Esophagus (tissue), 2 donors: ENCODE results near the gene ABHD12. TPM values are rescaled to one million over a fixed set of nuclear protein-coding genes. Genes with fewer than 3 reads are reported as not detected.
"Not testable (repeated sequence)": the region's sequence is repeated elsewhere in the genome, so short reads cannot be mapped to it uniquely, and the experiment has no call there.

Experiments
- H3K27ac ChIP-seq, 2 donors: one replicate each; pipeline ENCODE4 v1.5.1; 2013; ENCODE audit warnings: low read depth in 2 of 2, mild to moderate bottlenecking in 2 of 2, inconsistent platforms in 1 of 2, low read length in 1 of 2, moderate library complexity in 1 of 2
- H3K27me3 ChIP-seq, 2 donors: one replicate each; pipeline ENCODE4 v1.6.1; 2013; ENCODE audit warnings: low read length in 2 of 2, control low read depth in 1 of 2, mild to moderate bottlenecking in 1 of 2; ENCODE audit not compliant: insufficient read depth in 2 of 2, control insufficient read depth in 1 of 2
- H3K36me3 ChIP-seq, 2 donors: one replicate each; pipeline ENCODE4 v1.6.1; 2013; ENCODE audit warnings: low read length in 1 of 2; ENCODE audit not compliant: control insufficient read depth in 2 of 2, insufficient read depth in 2 of 2
- H3K4me1 ChIP-seq, 2 donors: one replicate each; pipeline ENCODE4 v1.6.1; 2013; ENCODE audit warnings: low read length in 1 of 2; ENCODE audit not compliant: control insufficient read depth in 2 of 2, insufficient read depth in 2 of 2
- H3K4me3 ChIP-seq, 2 donors: one replicate each; pipeline ENCODE4 v1.5.1; 2013; ENCODE audit warnings: low read length in 2 of 2, mild to moderate bottlenecking in 2 of 2, low read depth in 1 of 2, moderate library complexity in 1 of 2
- H3K9me3 ChIP-seq, 2 donors: one replicate each; pipeline ENCODE4 v1.6.1; 2013; ENCODE audit warnings: mild to moderate bottlenecking in 2 of 2, low read depth in 1 of 2, low read length in 1 of 2, moderate library complexity in 1 of 2; ENCODE audit not compliant: control insufficient read depth in 2 of 2, insufficient read depth in 1 of 2
- whole genome bisulfite sequencing, 2 donors: extraction: QIAGEN DNeasy Blood & Tissue Kit; methylation state at CpG; one replicate each; pipeline ENCODE4 v1.1.7; 2013; 5-methylcytosine and 5-hydroxymethylcytosine counted together
- polyA plus RNA-seq, 2 donors: library from polyadenylated mRNA; stranded (reverse); fragments of 200-250 nt; gene quantifications; one replicate each; pipeline ENCODE4 v1.2.3, GENCODE V29; 2013
- donor health status: healthy with polysubstance abuse.
- donor health status: Bipolar disorder and iron deficiency.

The ABHD12 gene
- polyA plus RNA-seq, 2 donors, result 36.9 to 42.3 TPM

DNA sequence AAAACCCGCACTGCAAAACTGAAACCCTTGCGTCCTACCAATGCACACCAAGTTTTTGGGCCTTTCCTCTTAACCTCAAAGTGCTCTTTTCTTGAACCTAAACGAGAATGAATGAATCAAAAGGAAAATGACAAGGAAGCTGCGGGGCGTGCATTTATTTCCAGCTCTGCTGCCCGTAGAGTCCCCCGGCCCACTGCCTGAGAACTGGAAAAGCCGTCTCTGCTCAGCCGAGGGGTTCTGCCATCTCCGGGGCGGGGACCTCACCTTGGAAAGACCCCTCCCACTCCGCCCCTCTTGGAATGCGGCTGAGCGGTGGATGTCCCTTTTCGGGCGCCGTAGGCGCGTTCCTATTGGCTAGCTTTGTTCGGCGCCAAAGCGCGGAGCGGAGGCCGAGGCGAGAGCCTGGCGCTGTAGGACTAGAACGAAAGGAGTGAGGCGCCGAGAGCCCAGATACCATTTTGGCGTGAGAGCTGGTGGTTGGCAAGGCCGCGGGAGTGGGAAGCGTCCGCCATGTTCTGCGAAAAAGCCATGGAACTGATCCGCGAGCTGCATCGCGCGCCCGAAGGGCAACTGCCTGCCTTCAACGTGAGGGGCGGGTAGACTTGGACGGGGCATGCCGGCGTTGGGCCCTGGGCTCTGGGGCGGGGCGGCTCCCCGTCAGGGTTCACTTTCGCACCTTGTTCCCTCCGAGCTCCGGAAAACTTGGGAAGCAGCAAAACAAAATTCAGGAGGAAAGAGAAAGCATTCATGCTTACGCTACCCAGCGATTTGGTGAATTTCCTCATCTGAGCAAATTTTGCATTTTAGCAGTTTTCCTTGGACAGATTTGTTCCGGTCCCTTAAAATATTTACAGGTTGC is 16.9 kb upstream of the ABHD12 start, which contains the start of gene GINS1:
GINS1 (plus strand) TSS at position 363 of the 859 bp plus-strand sequence; CDS start at position 511, 148 bp downstream.
- 1 to 2% methylated on average over 56 of the region's 56 CpGs for WGBS, 2 donors
- H3K9me3 ChIP-seq, result peaks cover 2 to 7% of the 10 kb centered on the region in 2 donors
- no peaks in the 10 kb centered on the region for H3K27me3 ChIP-seq
- peak within 1 kb of the TSS; percentile 62 to 72 for H3K4me3 ChIP-seq
- peaks cover 0 to 1% of the 10 kb centered on the region in 2 donors for H3K4me1 ChIP-seq
- no peaks in the 10 kb centered on the region for H3K36me3 ChIP-seq
- H3K27ac ChIP-seq, result peak within 1 kb of the TSS; percentile 50 to 62

DNA sequence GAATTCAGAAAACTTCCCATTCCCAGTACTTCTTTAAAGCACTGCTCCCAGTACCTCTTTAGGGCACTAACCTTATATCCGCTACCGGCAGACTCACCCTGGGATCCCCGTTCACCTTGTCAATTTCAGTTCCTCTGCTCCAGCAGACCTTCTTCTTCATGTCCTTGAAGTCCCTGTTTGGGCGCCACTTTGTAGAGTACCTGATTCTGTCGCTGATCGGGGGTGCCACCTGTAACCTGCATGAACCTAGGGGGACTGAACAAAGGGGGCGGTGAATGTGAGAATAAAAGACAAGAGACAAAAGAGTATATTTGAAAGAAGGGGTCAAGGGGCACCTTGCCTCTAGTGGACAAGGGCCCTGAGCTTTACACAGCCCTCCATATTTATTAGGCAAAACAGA is 11.9 kb upstream of the ABHD12 start:
- Histone ChIP-seq H3K36me3 (no peaks in the 10 kb centered on the region), H3K9me3 (peaks cover 2 to 8% of the 10 kb centered on the region in 2 donors), H3K4me1 (no peaks in the 10 kb centered on the region), H3K4me3 (no peak overlapping the region), H3K27me3 (no peaks in the 10 kb centered on the region), H3K27ac (no peak overlapping the region)
- WGBS, 2 donors, result 95 to 97% methylated on average over 7 of the region's 7 CpGs

DNA sequence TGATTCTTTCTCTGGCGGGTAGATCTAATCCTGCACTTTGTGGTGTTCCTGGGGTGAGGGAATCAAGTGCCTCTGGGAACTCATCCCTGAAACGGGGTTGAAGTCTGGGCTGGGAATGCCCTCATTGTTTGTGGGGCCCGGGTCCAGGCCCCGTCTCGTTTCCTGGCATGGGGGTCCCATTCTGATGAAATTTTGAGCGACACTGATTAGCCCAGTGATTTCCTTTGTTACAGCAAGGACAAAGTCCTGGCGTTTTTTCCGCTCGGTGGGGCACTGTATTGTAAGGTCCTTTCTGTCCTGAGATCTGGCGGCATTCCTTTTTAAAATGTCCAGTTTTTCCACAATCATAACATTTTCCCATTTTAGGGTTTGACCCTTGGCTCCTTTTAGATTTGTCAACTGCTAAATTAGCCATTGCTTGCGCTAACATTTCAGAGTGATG is 9.7 kb upstream of the ABHD12 start:
- not testable (repeated sequence) for H3K9me3 ChIP-seq, H3K4me1 ChIP-seq, H3K36me3 ChIP-seq, H3K27ac ChIP-seq, H3K4me3 ChIP-seq, H3K27me3 ChIP-seq
- WGBS, 2 donors, result 80 to 81% methylated on average over 11 of the region's 11 CpGs

DNA sequence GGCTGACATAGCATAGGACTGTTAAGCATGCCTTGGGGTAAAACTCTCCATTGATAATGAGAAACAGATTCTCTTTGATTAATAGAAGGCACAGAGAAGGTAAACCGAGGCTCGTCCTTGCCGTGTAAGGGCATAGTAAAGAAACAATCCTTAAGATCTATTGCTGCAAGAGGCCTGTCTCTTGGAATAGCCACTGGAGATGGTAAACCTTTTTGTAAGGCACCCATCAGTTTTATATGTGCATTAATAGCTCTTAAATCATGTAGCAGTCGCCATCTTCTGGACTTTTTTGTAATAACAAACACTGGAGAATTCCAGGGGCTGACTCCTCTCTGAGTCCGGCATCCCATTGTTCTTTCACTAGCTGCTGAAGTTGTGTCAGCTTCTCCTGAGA is 8.4 kb upstream of the ABHD12 start:
- Histone ChIP-seq H3K4me1 (no peaks in the 10 kb centered on the region), H3K27ac (no peak overlapping the region), H3K27me3 (no peaks in the 10 kb centered on the region), H3K9me3 (peaks cover 2 to 8% of the 10 kb centered on the region in 2 donors), H3K36me3 (no peaks in the 10 kb centered on the region), H3K4me3 (no peak overlapping the region)
- 16 to 22% methylated on average over 5 of the region's 5 CpGs for WGBS, 2 donors

DNA sequence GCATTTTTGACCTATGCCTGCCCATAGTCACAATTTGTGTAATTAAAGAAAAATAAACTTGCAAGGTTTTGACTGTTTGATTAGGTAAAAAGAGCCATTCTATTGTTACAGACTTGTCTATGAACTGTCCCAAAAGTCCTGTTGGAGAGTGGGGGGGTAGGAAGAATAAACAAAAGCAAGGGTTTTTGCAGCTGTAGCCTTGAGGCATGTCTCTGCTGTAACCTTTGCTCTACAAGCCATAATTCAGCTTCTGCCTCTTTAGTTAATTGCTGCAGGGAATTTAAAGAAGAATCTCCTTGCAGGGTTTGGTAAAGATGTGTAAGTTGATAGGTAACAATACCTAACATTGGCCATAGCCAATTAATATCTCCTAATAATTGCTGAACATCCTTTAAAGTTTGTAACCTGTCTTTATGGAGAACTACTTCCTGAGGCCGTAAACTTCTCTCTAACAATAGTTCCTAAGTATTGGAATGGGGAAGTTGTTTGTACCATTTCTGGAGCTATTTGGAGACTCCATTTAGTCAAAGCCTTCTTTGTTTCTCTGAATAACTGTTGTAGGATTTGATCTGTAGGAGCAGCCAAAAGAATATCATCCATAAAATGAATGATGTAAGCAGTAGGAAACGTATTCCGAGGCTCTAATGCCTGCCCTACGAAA is 7.9 kb upstream of the ABHD12 start:
- Histone ChIP-seq H3K9me3 (peaks cover 2 to 8% of the 10 kb centered on the region in 2 donors), H3K4me1 (no peaks in the 10 kb centered on the region), H3K27me3 (no peaks in the 10 kb centered on the region), H3K4me3 (no peak overlapping the region), H3K36me3 (no peaks in the 10 kb centered on the region), H3K27ac (no peak overlapping the region)
- 40 to 43% methylated on average over 4 of the region's 4 CpGs for WGBS, 2 donors

DNA sequence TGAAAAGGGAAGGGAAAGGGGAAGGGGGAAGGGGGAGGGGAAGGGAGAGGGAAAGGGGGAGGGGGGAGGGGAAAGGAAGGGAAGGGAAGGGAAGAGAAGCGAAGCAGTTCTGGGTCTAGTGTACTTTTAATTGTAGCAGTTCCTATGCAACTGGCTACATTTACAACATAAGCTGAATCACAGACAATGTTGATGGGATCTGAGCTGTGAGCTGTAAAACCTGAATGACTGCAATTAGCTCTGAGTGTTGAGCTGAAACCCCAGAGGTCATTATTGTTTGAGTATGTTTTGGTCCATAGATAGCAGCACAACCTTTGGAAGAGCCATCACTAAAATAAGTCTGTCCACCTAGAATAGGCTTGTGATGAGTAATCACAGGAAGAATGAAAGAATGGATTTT is 7.2 kb upstream of the ABHD12 start:
- no peaks in the 10 kb centered on the region for H3K36me3 ChIP-seq
- no peak overlapping the region for H3K4me3 ChIP-seq
- H3K27ac ChIP-seq, result no peak overlapping the region
- WGBS, 2 donors, result 58 to 63% methylated on average over 1 of the region's 1 CpG
- H3K4me1 ChIP-seq, result no peaks in the 10 kb centered on the region
- peaks cover 0 to 3% of the 10 kb centered on the region in 2 donors for H3K9me3 ChIP-seq
- H3K27me3 ChIP-seq, result no peaks in the 10 kb centered on the region

DNA sequence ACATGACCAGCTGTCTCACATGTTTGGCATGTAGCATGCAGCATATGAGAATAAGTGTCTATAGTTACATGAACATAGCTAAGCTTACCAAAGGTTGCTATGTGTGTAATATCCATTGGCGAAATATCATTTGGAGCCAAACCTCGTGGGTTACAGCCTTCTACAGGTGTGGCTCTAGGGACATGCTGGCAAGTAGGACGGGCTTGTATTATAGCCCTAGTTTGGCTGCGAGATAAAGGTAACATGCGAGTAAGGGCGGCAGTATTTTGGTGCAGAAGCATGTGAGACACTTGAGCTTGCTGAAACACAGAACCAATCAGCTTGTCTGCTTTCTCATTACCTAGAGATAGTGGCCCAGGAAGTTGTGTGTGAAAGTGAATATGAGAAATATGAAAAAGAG is 6.5 kb upstream of the ABHD12 start:
- 71 to 81% methylated on average over 6 of the region's 6 CpGs for WGBS, 2 donors
- H3K36me3 ChIP-seq, result no peaks in the 10 kb centered on the region
- H3K27me3 ChIP-seq, result no peaks in the 10 kb centered on the region
- no peak overlapping the region for H3K4me3 ChIP-seq
- no peaks in the 10 kb centered on the region for H3K9me3 ChIP-seq
- no peaks in the 10 kb centered on the region for H3K4me1 ChIP-seq
- no peak overlapping the region for H3K27ac ChIP-seq

DNA sequence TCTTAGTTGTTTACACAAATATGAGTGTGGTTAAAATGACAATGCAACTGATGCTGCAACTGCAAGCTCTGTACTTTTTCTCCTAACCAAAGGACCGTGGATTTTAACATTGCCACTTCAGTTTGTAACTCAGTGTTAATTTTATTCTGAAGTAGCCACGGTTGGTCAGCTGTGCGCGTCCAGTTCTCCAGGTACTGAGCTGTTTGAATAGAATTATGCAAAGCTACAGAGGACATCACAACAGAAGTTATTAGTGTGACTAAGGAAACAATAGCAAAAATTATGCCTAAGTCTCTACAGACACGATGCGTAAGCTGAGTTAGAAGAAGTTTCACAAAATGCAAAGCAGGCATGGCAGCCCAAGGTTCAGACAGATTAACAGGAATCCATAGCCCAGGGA is 4.4 kb upstream of the ABHD12 start:
- Histone ChIP-seq H3K27ac (no peak overlapping the region), H3K27me3 (no peaks in the 10 kb centered on the region), H3K4me3 (no peak overlapping the region), H3K4me1 (no peaks in the 10 kb centered on the region), H3K36me3 (no peaks in the 10 kb centered on the region), H3K9me3 (no peaks in the 10 kb centered on the region)
- 91% methylated on average over 6 of the region's 6 CpGs for WGBS, 2 donors

DNA sequence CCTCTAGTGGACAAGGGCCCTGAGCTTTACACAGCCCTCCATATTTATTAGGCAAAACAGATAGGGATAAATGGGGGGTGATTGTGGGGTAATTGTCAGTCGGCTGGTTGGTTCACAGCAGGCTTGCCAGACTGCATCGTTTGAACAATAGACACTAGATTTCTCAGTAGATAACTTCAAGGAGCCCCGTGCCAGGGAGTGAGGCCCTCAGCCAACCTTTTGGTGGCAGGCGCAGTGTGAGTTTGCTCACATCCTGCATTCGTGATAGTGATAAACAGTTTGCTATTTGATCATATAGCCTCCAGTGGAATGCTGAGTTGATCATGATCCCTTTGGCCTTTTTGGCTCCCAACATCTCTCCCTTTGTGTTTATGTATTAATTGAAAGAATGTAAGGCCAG is 3.6 kb upstream of the ABHD12 start:
- H3K9me3 ChIP-seq, result no peaks in the 10 kb centered on the region
- 51 to 57% methylated on average over 5 of the region's 5 CpGs for WGBS, 2 donors
- H3K27me3 ChIP-seq, result no peaks in the 10 kb centered on the region
- H3K36me3 ChIP-seq, result no peaks in the 10 kb centered on the region
- no peak overlapping the region for H3K27ac ChIP-seq
- H3K4me1 ChIP-seq, result no peaks in the 10 kb centered on the region
- H3K4me3 ChIP-seq, result no peak overlapping the region
